Adipose tissue (tissue), 3 donors: Measurements from ENCODE around the gene UBE2E1. TPM values are rescaled to one million over a fixed set of nuclear protein-coding genes. Genes with fewer than 3 reads are reported as not detected.
"Not testable (repeated sequence)": the region's sequence is repeated elsewhere in the genome, so short reads cannot be mapped to it uniquely, and the experiment has no call there.

Source experiments
- H3K27ac ChIP-seq: one replicate; pipeline ENCODE4 v1.5.1; 2013; ENCODE audit warnings: low read depth, low read length
- WGBS, 3 donors: extraction: QIAGEN DNeasy Blood & Tissue Kit; methylation state at CpG; one replicate each; pipeline ENCODE4 v1.1.7; 2013; 5-methylcytosine and 5-hydroxymethylcytosine counted together
- polyA plus RNA-seq, 3 donors: library from polyadenylated mRNA; stranded (reverse); fragments of 200-250 nt; gene quantifications; one replicate each; pipeline ENCODE4 v1.2.3, GENCODE V29; 2013
- donor health status: healthy with polysubstance abuse.
- donor health status: Bipolar disorder and iron deficiency.
- donor health status: healthy.

Gene UBE2E1
- polyA plus RNA-seq, 3 donors: 28.5 to 94.6 (median 56.5) TPM

DNA sequence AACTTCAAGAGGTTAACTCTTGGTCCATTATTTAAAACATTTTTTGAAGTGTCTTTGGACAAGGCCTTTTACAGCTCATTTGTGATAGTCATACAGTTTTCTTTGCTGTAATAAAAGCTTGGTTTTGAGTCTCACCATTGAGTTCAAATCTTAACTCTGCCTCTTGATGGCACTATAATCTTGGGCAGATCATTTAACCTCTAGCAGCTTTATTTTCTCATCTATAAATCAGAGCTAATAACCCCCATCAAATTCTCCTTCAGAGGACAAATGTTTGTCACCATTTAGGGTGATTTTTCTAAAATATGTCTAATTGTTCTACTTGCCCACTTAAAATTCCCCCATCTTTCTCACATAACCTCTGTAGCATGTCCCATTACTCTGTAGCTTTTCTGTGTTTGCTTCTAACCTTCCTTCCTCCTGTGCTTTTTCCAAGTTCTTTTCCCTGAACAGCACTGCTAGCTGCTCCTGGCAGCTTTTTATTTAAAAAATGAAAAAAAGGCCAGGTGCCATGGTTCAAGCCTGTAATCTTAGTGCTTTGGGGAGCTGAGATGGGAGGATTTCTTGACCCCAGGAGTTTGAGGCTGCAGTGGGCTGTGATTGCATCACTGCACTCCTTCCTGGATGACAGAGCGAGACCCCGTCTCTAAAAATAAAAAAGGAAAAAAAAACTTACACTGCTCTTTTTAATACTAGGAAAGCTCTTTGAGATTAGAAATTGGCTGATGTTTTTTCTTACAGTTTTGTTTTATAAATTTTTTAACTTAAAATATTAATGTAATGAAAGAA, 28.5 kb downstream of the UBE2E1 start:
- no peak overlapping the region for H3K27ac ChIP-seq
- WGBS, 3 donors: 46 to 80% (median 52%) methylated on average over 2 of the region's 2 CpGs

DNA sequence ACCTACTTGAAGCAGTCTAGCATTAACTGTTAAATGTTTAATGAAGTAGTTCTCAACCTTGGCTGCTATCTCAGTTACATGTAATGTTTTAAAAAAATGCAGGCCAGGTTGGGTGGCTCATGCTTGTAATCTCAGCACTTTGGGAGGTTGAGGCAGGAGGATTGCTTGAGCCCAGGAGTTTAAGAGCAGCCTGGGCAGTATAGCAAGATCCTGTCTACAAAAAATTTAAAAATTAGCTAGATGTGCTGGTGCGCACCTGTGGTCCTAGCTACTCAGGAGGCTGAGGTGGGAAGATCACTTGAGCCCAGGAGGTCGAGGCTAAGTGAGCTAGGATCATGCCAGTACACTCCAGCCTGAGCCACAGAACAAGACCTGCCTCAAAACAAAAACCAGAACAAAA, 29.3 kb downstream of the UBE2E1 start:
- WGBS, 3 donors: 94 to 98% (median 98%) methylated on average over 2 of the region's 2 CpGs

DNA sequence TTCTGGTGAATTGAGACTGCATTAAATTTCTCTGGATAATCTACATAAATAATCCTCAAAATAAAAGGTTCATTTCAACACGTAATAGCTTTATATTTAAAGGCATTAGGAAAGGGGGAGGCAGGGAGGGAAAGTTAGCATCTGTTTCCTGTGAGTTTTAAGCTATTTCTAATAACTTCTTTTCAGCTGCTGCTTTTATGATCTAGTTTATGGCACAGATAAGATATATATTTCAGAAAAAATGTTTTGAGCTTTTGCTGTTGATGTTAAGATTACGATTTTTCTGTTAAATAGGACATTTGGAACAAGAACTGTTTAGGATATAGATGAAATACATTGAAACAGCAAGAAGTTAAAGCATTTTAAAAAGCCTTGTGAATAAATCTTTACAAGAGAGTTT, 30.0 kb downstream of the UBE2E1 start:
- 48 to 59% (median 55%) methylated on average over 2 of the region's 2 CpGs for WGBS, 3 donors
- no peak overlapping the region for H3K27ac ChIP-seq

More for the DNA sequence above, 29.3 kb downstream of the UBE2E1 start:
- no peak overlapping the region for H3K27ac ChIP-seq

DNA sequence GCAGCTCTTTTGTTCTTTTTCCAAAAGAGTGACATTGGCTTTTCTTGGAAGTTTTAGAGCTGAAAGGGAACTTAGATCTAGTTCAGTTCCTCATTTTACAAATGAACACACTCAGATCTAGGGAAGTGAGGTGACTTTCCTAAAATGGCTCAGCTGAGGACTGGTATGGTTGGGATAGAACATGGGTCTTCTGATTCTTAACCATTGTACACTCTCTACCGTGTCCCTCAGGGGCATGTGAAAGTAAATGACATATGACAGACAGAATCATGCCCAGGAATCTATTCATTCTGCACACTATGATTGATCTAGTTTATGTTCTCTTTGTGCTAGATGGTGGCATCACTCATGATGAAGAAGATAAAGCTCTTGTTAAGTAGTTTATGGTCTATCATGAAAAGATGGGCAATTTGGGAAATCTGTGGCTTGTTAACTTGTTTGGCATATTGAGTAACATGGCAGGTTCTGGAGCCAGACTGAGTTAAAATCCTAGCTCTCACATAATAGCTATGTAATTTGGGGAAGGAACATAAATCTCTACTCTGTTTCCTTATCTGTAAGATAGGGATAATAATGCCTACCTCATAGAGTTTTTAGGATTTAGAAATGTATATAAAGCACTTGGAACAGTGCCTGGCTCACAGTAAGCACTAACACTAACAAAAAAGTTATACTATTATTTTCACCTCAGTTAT, 30.9 kb downstream of the UBE2E1 start:
- no peak overlapping the region for H3K27ac ChIP-seq
- 41 to 61% (median 46%) methylated on average over 1 of the region's 1 CpG for WGBS, 3 donors

DNA sequence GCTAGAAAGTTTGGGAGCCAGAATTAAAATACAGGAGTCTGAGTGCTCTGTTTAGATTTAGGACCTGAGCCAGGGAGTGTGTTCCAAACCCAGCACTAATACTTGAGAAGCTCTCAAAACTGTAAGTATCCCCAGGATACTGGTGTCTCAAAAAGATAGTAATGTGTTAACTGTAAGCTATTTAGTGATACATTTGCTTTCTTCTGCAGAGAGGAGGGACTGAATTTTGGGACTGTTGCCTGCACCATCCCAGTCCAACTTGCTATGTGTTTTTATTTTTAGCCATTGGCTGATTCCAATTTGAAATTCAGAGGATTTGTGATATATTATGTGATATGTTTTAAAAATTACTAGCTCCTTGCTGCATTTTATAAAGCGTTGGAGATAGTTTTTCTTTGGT, 31.5 kb downstream of the UBE2E1 start:
- 76 to 79% (median 79%) methylated on average over 1 of the region's 1 CpG for WGBS, 3 donors
- no peak overlapping the region for H3K27ac ChIP-seq

DNA sequence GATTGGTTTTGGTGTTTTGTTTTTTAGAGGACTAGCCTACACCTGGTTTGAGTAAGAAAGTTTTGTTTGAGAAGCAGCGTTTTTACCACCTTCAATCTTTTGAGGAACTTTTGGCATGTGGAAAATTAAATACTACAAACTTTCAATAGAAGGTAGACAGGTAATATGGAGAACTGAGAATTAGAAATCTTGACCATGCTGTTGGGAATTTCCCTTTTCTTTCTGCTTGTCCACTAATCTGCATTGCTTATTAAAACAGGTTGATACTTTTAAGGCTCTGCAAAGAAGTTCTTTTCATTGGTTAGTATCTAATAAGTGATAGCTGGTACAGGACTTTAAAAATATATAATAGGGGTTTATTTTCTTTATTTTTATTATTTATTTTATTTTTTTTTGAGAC, 31.9 kb downstream of the UBE2E1 start:
- 57 to 86% (median 75%) methylated on average over 1 of the region's 1 CpG for whole genome bisulfite sequencing, 3 donors

DNA sequence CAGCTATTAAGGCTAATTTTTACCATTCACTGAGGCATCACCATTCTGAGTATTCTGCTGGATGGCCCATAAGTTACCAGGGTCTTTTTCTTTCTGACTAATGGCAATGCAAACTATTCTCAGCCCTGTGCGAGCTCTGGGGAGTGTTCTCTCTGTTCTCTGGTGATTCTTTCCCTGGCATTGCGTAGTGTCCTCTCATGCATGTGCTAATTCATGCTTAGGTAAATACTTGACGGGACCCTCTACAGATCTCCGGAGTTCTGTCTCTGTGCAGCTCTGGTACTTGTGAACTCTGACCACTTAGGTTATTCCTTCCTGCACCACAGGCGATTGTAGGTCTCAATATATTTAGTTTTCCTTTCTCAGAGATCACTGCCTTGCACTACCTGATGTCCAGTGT, 34.8 kb downstream of the UBE2E1 start:
- 79 to 84% (median 82%) methylated on average over 5 of the region's 5 CpGs for WGBS, 3 donors
- no peak overlapping the region for H3K27ac ChIP-seq

More for the DNA sequence above, 31.9 kb downstream of the UBE2E1 start:
- H3K27ac ChIP-seq: no peak overlapping the region

DNA sequence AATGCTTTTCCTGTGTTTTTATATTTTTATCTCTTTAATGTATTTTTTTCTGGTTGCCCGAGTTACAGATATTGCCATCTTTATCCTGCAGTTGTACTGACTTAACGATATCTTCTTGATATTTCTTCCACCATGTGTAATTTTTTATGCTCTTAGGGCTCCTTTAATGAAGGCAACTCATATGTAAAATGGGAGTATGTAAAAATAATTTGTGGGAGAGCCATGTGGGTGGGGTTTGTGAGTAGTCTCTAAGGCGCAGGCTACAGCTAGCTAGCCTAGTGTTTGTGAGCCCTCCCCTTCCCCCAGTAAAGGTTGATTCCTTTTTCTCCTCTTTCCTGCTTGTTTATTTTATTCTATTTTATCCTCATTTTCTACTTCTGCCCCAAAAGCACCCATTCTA, 38.1 kb downstream of the UBE2E1 start:
- H3K27ac ChIP-seq: no peak overlapping the region
- 94 to 99% (median 97%) methylated on average over 3 of the region's 3 CpGs for WGBS, 3 donors

DNA sequence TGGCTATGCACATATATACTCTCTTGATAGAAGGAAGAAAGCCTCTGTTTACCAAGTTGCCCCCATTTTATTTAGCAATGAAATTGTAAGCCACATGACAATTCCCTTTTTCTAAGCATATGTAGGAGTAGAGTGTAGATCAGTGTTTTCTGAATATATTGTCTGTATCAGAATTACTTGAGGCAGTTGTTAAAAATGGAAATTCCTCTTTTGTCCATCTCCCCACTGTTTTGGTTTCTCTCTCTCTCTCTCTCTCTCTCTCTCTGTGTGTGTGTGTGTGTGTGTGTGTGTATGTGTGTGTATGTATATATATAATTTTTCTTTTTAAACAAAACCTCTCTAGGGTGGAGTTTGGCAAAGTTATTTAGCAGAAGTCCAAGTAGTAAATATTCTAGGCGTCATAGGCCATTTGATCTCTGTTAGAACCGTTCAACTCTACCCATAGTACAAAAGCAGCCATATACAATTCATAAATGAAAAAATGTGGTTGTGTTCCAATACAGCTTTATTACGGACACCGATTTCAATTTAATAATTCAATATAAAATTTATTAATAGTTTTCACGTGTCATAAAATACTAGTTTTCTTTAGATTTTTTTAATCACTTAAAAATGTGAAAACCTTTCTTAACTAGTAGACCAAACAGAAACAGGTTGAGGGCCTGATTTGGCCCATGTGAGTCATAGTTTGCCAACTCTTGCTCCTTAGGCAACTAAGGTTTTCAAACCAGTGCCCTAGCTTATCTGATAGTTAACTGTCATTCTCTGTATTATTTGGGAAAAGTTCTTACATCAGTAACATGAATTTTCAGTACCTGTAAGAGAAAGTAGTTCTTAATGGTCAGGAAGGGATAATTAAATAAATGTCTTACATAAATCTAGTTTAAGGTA, 39.8 kb downstream of the UBE2E1 start:
- no peak overlapping the region for H3K27ac ChIP-seq
- WGBS, 3 donors: 86 to 92% (median 89%) methylated on average over 5 of the region's 5 CpGs

DNA sequence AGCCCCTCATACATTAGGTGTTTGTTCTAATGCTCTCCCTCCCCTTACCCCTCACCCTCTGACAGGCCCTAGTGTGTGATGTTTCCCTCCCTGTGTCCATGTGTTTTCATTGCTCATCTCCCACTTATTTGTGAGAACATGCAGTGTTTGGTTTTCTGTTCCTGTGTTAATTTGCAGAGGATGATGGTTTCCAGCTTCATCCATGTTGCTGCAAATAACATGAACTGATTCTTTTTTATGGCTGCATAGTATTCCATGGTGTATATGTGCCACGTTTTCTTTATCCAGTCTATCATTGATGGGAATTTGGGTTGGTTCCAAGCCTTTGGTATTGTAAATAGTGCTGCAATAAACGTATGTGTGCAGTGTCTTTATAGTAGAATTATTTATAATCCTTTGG, 43.7 kb downstream of the UBE2E1 start:
- not testable (repeated sequence) for H3K27ac ChIP-seq
- WGBS, 3 donors: 75 to 88% (median 87%) methylated on average over 2 of the region's 2 CpGs

DNA sequence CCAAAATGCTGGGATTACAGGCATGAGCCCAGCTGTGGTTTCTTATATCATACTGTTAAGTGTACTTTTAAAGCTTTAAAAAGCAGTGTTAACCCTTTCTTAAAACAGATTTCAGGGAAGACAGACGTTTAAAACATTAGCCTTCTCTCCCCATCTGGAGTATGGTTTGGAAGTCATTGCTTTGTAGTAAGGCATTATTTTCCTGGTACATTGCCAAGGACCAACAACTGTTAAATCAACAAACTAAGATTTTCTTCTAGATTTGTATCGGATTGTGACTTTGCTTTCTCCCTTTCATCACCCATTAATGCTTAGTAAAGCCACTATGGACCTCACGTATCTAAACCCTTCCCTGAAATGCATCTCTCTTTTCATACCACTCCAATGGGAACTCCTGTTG, 50.5 kb downstream of the UBE2E1 start:
- 51 to 63% (median 55%) methylated on average over 3 of the region's 3 CpGs for WGBS, 3 donors
- no peak overlapping the region for H3K27ac ChIP-seq

DNA sequence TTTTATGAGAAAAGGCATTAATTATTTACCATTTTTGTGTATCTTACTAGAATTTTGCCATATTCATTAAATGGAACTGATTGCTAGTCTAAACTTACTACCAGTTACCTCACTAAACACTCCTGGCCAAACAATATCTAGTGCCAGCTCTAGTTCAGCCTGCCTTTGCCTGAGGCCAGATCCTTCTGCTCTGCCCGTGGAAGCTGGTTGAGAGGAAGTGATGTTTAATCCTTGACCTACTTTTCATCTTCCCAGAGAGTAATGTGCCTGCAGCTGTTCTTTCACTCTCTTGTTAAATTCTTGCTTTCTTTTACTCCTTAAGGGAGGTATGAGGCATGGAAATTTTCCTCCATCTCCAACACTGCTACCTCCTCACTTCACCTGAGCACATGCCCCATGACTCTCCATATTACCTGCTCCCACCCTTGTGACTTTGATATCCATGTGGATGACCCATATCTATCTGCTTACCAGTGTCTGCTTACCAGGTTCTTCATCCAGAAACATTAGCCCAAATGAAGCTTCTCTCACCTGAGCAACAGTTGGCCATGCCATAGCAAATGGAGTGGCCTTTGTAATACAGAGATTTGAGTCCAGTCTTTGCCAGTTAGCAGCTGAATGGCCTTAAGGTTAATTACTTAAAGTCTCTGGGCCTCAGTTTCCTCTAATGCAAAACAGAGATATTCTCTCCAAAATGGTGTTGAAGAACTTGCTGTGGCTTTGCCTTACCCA, 53.4 kb downstream of the UBE2E1 start:
- WGBS, 3 donors: 0 to 5% (median 0%) methylated on average over 1 of the region's 1 CpG
- H3K27ac ChIP-seq: no peak overlapping the region

DNA sequence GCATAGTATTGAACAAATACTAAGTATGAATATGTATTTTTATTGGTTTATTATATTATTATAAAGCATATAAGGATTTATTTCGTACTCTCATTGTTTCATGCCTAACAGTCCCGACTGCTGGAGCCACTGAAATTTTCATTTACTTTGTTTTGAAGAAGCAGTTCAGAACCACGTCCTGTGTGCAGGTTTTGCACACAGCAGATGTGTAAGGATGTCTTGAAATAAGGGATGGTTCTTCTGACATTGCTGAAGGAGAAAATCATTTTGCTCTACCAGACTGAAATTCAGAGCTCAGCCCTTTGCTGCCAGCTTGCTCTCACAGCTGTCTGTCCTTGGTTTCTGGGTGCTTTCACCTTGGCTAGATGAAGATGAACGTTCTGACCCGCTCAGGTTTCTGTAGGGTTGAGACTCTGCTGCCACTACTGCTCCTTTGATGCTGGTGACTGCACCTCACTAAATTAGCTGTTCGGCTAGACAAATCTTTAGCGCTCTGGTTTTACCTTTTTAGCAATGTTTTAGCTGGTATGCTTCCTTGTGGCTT, 54.2 kb downstream of the UBE2E1 start:
- 92 to 93% (median 93%) methylated on average over 7 of the region's 7 CpGs for WGBS, 3 donors
- H3K27ac ChIP-seq: no peak overlapping the region

DNA sequence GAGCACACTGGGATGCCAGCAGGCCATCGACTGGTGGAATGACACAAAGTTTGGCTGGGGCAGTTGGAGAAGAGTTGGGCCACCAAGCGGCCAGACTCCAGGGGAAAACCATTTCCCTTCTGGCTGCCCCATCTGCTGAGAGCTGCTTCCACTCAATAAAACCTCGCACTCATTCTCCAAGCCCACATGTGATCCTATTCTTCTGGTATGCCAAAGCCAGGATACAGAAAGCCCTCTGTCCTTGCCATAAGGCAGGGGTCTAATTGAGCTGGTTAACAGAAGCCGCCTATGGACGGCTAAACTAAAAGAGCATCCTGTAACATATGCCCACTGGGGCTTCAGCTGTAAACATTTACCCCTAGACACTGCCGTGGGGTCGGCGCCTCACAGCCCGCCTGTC, 55.9 kb downstream of the UBE2E1 start:
- no peak overlapping the region for H3K27ac ChIP-seq
- WGBS, 3 donors: 90 to 92% (median 90%) methylated on average over 9 of the region's 9 CpGs

DNA sequence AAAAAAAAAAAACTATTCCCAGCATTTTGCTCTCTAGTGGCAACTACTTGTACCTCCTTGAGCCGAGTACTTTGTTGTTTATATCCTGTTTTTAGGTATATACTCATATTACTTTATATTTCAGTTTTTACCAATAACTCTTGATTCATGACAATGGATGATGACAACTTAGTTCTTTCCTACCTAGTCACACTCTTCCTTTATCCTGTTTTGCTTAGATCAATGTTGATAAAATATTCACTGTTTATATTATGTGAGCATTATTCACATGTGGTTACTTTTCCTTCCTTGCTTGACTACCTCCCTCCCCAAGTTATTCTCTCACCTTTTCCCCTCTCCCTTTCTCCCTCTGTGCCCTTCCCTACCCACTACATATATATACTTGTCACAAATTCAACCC, 57.3 kb downstream of the UBE2E1 start:
- WGBS, 3 donors: 82 to 89% (median 83%) methylated on average over 1 of the region's 1 CpG
- no peak overlapping the region for H3K27ac ChIP-seq

DNA sequence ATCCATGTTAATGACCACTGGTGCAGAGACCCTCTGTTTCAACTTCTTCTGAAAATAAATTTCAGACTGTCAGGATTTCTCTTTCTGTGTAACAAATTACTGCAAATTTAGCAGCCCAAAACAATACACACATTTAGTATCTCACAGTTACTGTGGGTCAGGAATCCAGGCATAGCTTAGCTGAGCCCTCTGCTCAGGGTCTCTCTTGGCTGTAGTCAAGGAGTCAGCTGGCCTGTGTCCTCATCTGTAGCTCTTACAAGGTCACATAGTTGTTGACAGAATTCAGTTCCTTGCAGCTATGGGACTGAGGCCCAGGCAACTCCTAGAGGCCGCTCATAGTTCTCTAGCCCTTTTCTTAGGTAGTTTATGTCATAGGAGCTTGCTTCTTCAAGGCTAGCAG, 59.2 kb downstream of the UBE2E1 start:
- no peak overlapping the region for H3K27ac ChIP-seq
- 69 to 89% (median 82%) methylated on average over 1 of the region's 1 CpG for WGBS, 3 donors

DNA sequence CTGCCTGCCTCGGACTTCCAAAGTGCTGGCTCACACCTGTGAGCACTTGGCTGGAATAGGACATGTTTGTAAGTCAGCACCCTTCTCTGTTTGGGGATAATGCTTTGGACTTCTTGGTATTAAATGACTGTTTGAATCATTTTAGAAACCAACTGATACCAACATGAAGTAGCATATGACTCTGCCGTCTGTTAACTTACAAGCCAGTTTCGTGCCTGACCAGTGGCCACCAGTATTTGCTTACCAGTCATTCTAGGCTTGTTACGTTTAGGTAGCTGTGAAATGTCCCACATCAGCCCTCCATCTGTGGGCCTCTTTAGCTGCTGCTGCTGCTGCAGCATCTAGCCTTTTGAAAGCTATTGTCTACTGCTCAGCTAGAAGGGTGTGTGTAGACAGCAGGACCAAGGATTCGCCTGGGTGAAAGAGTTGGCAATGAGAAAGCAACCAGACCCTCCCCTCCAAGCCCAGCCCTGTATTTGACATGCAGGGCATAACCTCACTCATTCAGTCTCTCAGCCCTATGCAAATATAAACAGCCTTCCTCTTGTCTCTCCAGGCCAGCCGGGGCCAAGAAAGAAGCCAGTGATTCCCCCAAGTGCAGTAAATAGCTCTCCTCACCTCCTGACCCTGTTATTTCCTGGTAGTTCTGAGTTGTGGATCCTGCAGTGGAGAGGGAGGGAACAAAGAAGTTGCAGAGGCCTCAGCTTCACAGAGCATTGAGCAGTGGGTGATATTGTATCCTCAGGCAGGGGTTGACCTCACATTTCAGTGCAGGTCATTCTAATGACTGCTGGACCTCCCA, 60.0 kb downstream of the UBE2E1 start:
- 58 to 73% (median 68%) methylated on average over 6 of the region's 6 CpGs for WGBS, 3 donors
- no peak overlapping the region for H3K27ac ChIP-seq
